ENCODE data around the gene ZNF565.
"Not testable (repeated sequence)": the region's sequence is repeated elsewhere in the genome, so short reads cannot be mapped to it uniquely, and the experiment has no call there.

The ZNF565 gene

GRCh38 chr19:36186722-36187121, 27.7 kb downstream of the ZNF565 start:
- H3K9me3 ChIP-seq (ENCODE audit: control insufficient read depth, insufficient read depth, low read length); H3K36me3 ChIP-seq (ENCODE audit: insufficient read depth, low read length); H3K9ac ChIP-seq (ENCODE audit: low read depth, low read length): not testable (repeated sequence)

GRCh38 chr19:36183245-36183628, 31.2 kb downstream of the ZNF565 start:
- Histone ChIP-seq H3K9me3 (ENCODE audit: control insufficient read depth, insufficient read depth, low read length) (no peaks in the 10 kb centered on the region; the same call in 1 of the 2 replicates), H3K36me3 (ENCODE audit: insufficient read depth, low read length) (no peaks in the 10 kb centered on the region), H3K4me1 (ENCODE audit: insufficient read depth, low read length) (peaks cover 11% of the 10 kb centered on the region), H3K9ac (ENCODE audit: low read depth, low read length) (no peak overlapping the region)

More at GRCh38 chr19:36186722-36187121, 27.7 kb downstream of the ZNF565 start:
- peaks cover 11% of the 10 kb centered on the region for H3K4me1 ChIP-seq (ENCODE audit: insufficient read depth, low read length)

GRCh38 chr19:36182612-36183244, 31.7 kb downstream of the ZNF565 start:
- no peak overlapping the region for H3K9ac ChIP-seq (ENCODE audit: low read depth, low read length)
- peaks cover 11% of the 10 kb centered on the region for H3K4me1 ChIP-seq (ENCODE audit: insufficient read depth, low read length)
- H3K36me3 ChIP-seq (ENCODE audit: insufficient read depth, low read length): no peaks in the 10 kb centered on the region
- H3K9me3 ChIP-seq (ENCODE audit: control insufficient read depth, insufficient read depth, low read length): no peaks in the 10 kb centered on the region; the same call in 1 of the 2 replicates

GRCh38 chr19:36179077-36179476, 35.4 kb downstream of the ZNF565 start:
- not testable (repeated sequence) for H3K9ac ChIP-seq (ENCODE audit: low read depth, low read length); H3K9me3 ChIP-seq (ENCODE audit: control insufficient read depth, insufficient read depth, low read length); H3K36me3 ChIP-seq (ENCODE audit: insufficient read depth, low read length)
- H3K4me1 ChIP-seq (ENCODE audit: insufficient read depth, low read length): peaks cover 11% of the 10 kb centered on the region

- not testable (repeated sequence) for H3K4me1 ChIP-seq (ENCODE audit: insufficient read depth, low read length); H3K9me3 ChIP-seq (ENCODE audit: control insufficient read depth, insufficient read depth, low read length); H3K36me3 ChIP-seq (ENCODE audit: insufficient read depth, low read length); H3K9ac ChIP-seq (ENCODE audit: low read depth, low read length)
Measured at GRCh38 chr19:36173846-36174245, 40.6 kb downstream of the ZNF565 start.

GRCh38 chr19:36172852-36173251, 41.6 kb downstream of the ZNF565 start:
- Histone ChIP-seq H3K36me3 (ENCODE audit: insufficient read depth, low read length) (no peaks in the 10 kb centered on the region; the same call in 1 of the 2 replicates), H3K4me1 (ENCODE audit: insufficient read depth, low read length) (no peaks in the 10 kb centered on the region), H3K9ac (ENCODE audit: low read depth, low read length) (no peak overlapping the region), H3K9me3 (ENCODE audit: control insufficient read depth, insufficient read depth, low read length) (no peaks in the 10 kb centered on the region; the same call in 1 of the 2 replicates)

- no peak overlapping the region for H3K9ac ChIP-seq (ENCODE audit: low read depth, low read length)
- no peaks in the 10 kb centered on the region for H3K4me1 ChIP-seq (ENCODE audit: insufficient read depth, low read length)
- H3K9me3 ChIP-seq (ENCODE audit: control insufficient read depth, insufficient read depth, low read length): no peaks in the 10 kb centered on the region
Measured at GRCh38 chr19:36169084-36169760, 45.2 kb downstream of the ZNF565 start.

GRCh38 chr19:36163813-36164212, 50.7 kb downstream of the ZNF565 start:
- Histone ChIP-seq H3K4me1 (ENCODE audit: insufficient read depth, low read length) (peaks cover 12% of the 10 kb centered on the region), H3K36me3 (ENCODE audit: insufficient read depth, low read length) (no peaks in the 10 kb centered on the region), H3K9me3 (ENCODE audit: control insufficient read depth, insufficient read depth, low read length) (no peaks in the 10 kb centered on the region), H3K9ac (ENCODE audit: low read depth, low read length) (no peak overlapping the region)

More at GRCh38 chr19:36169084-36169760, 45.2 kb downstream of the ZNF565 start:
- no peaks in the 10 kb centered on the region for H3K36me3 ChIP-seq (ENCODE audit: insufficient read depth, low read length)

GRCh38 chr19:36160821-36161596, 53.5 kb downstream of the ZNF565 start:
- no peaks in the 10 kb centered on the region for H3K36me3 ChIP-seq (ENCODE audit: insufficient read depth, low read length)
- peaks cover 12% of the 10 kb centered on the region for H3K4me1 ChIP-seq (ENCODE audit: insufficient read depth, low read length)
- peak overlapping the region; percentile 12; the same call in 1 of the 2 replicates for H3K9ac ChIP-seq (ENCODE audit: low read depth, low read length)
- no peaks in the 10 kb centered on the region for H3K9me3 ChIP-seq (ENCODE audit: control insufficient read depth, insufficient read depth, low read length)

- H3K36me3 ChIP-seq (ENCODE audit: insufficient read depth, low read length): peaks cover 4% of the 10 kb centered on the region; the same call in 1 of the 2 replicates
- no peak overlapping the region for H3K9ac ChIP-seq (ENCODE audit: low read depth, low read length)
- H3K9me3 ChIP-seq (ENCODE audit: control insufficient read depth, insufficient read depth, low read length): no peaks in the 10 kb centered on the region
- peaks cover 3% of the 10 kb centered on the region; the same call in 1 of the 2 replicates for H3K4me1 ChIP-seq (ENCODE audit: insufficient read depth, low read length)
Measured at GRCh38 chr19:36153126-36153525, 61.3 kb downstream of the ZNF565 start.

- Histone ChIP-seq H3K36me3 (ENCODE audit: insufficient read depth, low read length) (peaks cover 4% of the 10 kb centered on the region; the same call in 1 of the 2 replicates), H3K4me1 (ENCODE audit: insufficient read depth, low read length) (peaks cover 3% of the 10 kb centered on the region; the same call in 1 of the 2 replicates), H3K9ac (ENCODE audit: low read depth, low read length) (peak within 1 kb of the TSS; percentile 54), H3K9me3 (ENCODE audit: control insufficient read depth, insufficient read depth, low read length) (no peaks in the 10 kb centered on the region)
Measured at GRCh38 chr19:36152352-36153091, 61.9 kb downstream of the ZNF565 start, which contains the start of gene COX7A1. TSS of gene COX7A1 (minus strand) at chr19:36152447. CDS start at chr19:36152407, 40 bp downstream.

- Histone ChIP-seq H3K9me3 (ENCODE audit: control insufficient read depth, insufficient read depth, low read length) (no peaks in the 10 kb centered on the region), H3K9ac (ENCODE audit: low read depth, low read length) (peak overlapping the region; percentile 54), H3K36me3 (ENCODE audit: insufficient read depth, low read length) (peaks cover 6% of the 10 kb centered on the region; the same call in 1 of the 2 replicates), H3K4me1 (ENCODE audit: insufficient read depth, low read length) (peaks cover 3% of the 10 kb centered on the region; the same call in 1 of the 2 replicates)
Measured at GRCh38 chr19:36152019-36152351, 62.5 kb downstream of the ZNF565 start.

- H3K4me1 ChIP-seq (ENCODE audit: insufficient read depth, low read length): peaks cover 3% of the 10 kb centered on the region; the same call in 1 of the 2 replicates
- no peaks in the 10 kb centered on the region for H3K9me3 ChIP-seq (ENCODE audit: control insufficient read depth, insufficient read depth, low read length)
- peaks cover 8% of the 10 kb centered on the region for H3K36me3 ChIP-seq (ENCODE audit: insufficient read depth, low read length)
- peak overlapping the region; percentile 54 for H3K9ac ChIP-seq (ENCODE audit: low read depth, low read length)
Measured at GRCh38 chr19:36151144-36152018, 63.1 kb downstream of the ZNF565 start.
